ENCODE data around the gene GSTP1. TPM values are rescaled to one million over a fixed set of nuclear protein-coding genes. Genes with fewer than 3 reads are reported as not detected.

Gene GSTP1
- polyA plus RNA-seq, 1 donor (not counting 4 experiments of a cell fraction or from before 2014, with no cell fraction given) = 1,575 TPM

DNA sequence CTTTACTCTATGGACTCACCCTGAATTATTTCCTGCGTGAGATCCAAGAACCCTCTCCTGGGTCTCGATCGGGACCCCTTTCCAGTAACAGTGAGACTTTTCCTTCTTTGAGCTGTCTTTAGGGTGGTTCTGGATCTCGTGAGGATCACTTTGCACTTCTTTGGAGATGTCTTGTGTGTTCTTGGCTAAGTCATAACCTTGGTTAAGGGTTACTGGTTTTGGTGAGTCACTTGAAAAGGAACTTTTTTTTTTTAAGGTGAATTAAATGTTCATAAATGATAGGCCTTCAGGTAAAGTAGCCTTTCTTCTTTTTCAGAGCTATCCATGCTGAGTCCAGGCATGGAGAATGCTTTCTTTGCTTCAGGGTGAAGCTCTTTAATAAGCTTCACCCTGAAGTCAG lies 19.4 kb upstream of the GSTP1 start:
- no peaks in the 10 kb centered on the region for H3K79me2 ChIP-seq (ENCODE audit: control insufficient read depth, insufficient read depth, low read length)
- H4K20me1 ChIP-seq (ENCODE audit: control insufficient read depth, extremely low read depth, insufficient read depth, low read length) = no peaks in the 10 kb centered on the region
- peak overlapping the region in 1 of 3 experiments; percentile 10 for H3K4me3 ChIP-seq (ENCODE audit: control insufficient read depth in 2 of 3, extremely low read depth in 1 of 3, insufficient read depth in 2 of 3, low read depth in 1 of 3, low read length in 3 of 3)
- H3K27ac ChIP-seq (ENCODE audit: control insufficient read depth, insufficient read depth, low read length) = peak overlapping the region; percentile 75
- peaks cover 22% of the 10 kb centered on the region for H3K4me1 ChIP-seq (ENCODE audit: control insufficient read depth, extremely low read depth, insufficient read depth, low read length)
- TF ChIP-seq, protein P1, sequence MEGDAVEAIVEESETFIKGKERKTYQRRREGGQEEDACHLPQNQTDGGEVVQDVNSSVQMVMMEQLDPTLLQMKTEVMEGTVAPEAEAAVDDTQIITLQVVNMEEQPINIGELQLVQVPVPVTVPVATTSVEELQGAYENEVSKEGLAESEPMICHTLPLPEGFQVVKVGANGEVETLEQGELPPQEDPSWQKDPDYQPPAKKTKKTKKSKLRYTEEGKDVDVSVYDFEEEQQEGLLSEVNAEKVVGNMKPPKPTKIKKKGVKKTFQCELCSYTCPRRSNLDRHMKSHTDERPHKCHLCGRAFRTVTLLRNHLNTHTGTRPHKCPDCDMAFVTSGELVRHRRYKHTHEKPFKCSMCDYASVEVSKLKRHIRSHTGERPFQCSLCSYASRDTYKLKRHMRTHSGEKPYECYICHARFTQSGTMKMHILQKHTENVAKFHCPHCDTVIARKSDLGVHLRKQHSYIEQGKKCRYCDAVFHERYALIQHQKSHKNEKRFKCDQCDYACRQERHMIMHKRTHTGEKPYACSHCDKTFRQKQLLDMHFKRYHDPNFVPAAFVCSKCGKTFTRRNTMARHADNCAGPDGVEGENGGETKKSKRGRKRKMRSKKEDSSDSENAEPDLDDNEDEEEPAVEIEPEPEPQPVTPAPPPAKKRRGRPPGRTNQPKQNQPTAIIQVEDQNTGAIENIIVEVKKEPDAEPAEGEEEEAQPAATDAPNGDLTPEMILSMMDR (optimal IDR thresholded peaks at IDR 0.05 in 1 of 3, IDR thresholded peaks at IDR 0.05 in 1 of 3, conservative IDR thresholded peaks at IDR 0.05 in 1 of 3; ENCODE audit: extremely low read depth in 1 of 3, insufficient read depth in 2 of 3, low read length in 3 of 3) = no peak
- no peak for TF ChIP-seq EZH2 (IDR thresholded peaks at IDR 0.05; ENCODE audit: low read length)
- H3K9me1 ChIP-seq (ENCODE audit: control insufficient read depth, extremely low read depth, insufficient read depth, low read length) = no peaks in the 10 kb centered on the region
- no peak for FAIRE-seq
- H3K27me3 ChIP-seq (ENCODE audit: control insufficient read depth, extremely low read depth, insufficient read depth, low read length) = no peaks in the 10 kb centered on the region
- no peak for DNase-seq (ENCODE audit: low read depth, low spot score)
- H3K4me2 ChIP-seq (ENCODE audit: control insufficient read depth, extremely low read depth, insufficient read depth, low read depth, low read length) = peak overlapping the region; percentile 56
- H2AFZ ChIP-seq (ENCODE audit: control insufficient read depth, low read length) = no peak overlapping the region
- no peaks in the 10 kb centered on the region for H3K36me3 ChIP-seq (ENCODE audit: control insufficient read depth in 2 of 2, extremely low read depth in 1 of 2, insufficient read depth in 2 of 2, low read length in 2 of 2)
- dilution Hi-C loops (cut with MboI; ENCODE audit: extremely low pct_ligation_motif_present, low sequenced_read_pairs) = no loop called here
- H3K9me3 ChIP-seq (ENCODE audit: control insufficient read depth, low read depth, low read length) = no peaks in the 10 kb centered on the region
- H3K9ac ChIP-seq (ENCODE audit: control insufficient read depth, extremely low read depth, insufficient read depth, low read length) = peak overlapping the region; percentile 33

DNA sequence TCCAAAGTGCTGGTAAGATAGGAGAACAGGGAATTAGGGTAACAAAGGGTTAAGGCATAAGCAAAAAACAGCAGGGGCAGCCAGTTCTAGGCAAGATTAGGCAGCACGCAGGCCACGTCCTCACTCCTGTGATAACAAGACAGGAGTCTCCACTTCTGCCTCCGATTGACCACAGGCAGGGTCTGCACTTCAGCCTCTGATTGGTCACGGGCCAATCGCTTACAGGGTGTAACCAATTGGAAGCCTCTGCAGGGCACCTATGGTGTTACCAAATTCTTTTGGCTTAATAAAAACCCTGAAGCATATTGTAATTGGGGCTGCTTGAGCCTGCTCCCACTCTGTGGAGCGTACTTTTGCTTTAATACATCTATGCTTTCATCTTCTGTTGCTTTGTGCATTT lies 12.2 kb upstream of the GSTP1 start:
- TF ChIP-seq EZH2 (IDR thresholded peaks at IDR 0.05; ENCODE audit: low read length) = no peak
- TF ChIP-seq, protein P1 (optimal IDR thresholded peaks at IDR 0.05 in 1 of 3, IDR thresholded peaks at IDR 0.05 in 1 of 3, conservative IDR thresholded peaks at IDR 0.05 in 1 of 3; ENCODE audit: extremely low read depth in 1 of 3, insufficient read depth in 2 of 3, low read length in 3 of 3) = no peak
- DNase-seq (ENCODE audit: low read depth, low spot score) (no peak), FAIRE-seq (no peak)
- Histone ChIP-seq H3K27ac (ENCODE audit: control insufficient read depth, insufficient read depth, low read length) (no peak overlapping the region), H3K4me1 (ENCODE audit: control insufficient read depth, extremely low read depth, insufficient read depth, low read length) (no peaks in the 10 kb centered on the region), H3K9ac (ENCODE audit: control insufficient read depth, extremely low read depth, insufficient read depth, low read length) (no peak overlapping the region), H3K4me2 (ENCODE audit: control insufficient read depth, extremely low read depth, insufficient read depth, low read depth, low read length) (no peak overlapping the region), H3K27me3 (ENCODE audit: control insufficient read depth, extremely low read depth, insufficient read depth, low read length) (no peaks in the 10 kb centered on the region), H2AFZ (ENCODE audit: control insufficient read depth, low read length) (no peak overlapping the region), H3K9me3 (ENCODE audit: control insufficient read depth, low read depth, low read length) (no peaks in the 10 kb centered on the region), H3K9me1 (ENCODE audit: control insufficient read depth, extremely low read depth, insufficient read depth, low read length) (no peaks in the 10 kb centered on the region), H3K4me3 (ENCODE audit: control insufficient read depth in 2 of 3, extremely low read depth in 1 of 3, insufficient read depth in 2 of 3, low read depth in 1 of 3, low read length in 3 of 3) (no peak overlapping the region), H3K36me3 (ENCODE audit: control insufficient read depth in 2 of 2, extremely low read depth in 1 of 2, insufficient read depth in 2 of 2, low read length in 2 of 2) (no peaks in the 10 kb centered on the region), H3K79me2 (ENCODE audit: control insufficient read depth, insufficient read depth, low read length) (no peaks in the 10 kb centered on the region), H4K20me1 (ENCODE audit: control insufficient read depth, extremely low read depth, insufficient read depth, low read length) (no peaks in the 10 kb centered on the region)
- dilution Hi-C loops (cut with MboI; ENCODE audit: extremely low pct_ligation_motif_present, low sequenced_read_pairs) = no loop called here

All from keratinocyte (primary cell).